Astrocyte (in vitro differentiated cells and primary cell): Measurements from ENCODE around the gene GDPD5.

Experiments used
- CTCF ChIP-seq: IDR thresholded peaks from 2 replicates; pipeline ENCODE4 v1.5.1; 2011; ENCODE audit warnings: low read depth, mild to moderate bottlenecking, inconsistent platforms, low read length, moderate library complexity; ENCODE audit not compliant: insufficient read depth
- EZH2 ChIP-seq: IDR thresholded peaks from 2 replicates; pipeline ENCODE4 v1.6.1; 2012; ENCODE audit warnings: mild to moderate bottlenecking, low read length, inconsistent platforms; ENCODE audit not compliant: insufficient read depth

- no peak for TF ChIP-seq CTCF
- TF ChIP-seq EZH2 = no peak
Measured at GRCh38 chr11:75487365-75487764, 38.4 kb downstream of the GDPD5 start.
